Epidermal melanocyte (primary cell): Measurements from ENCODE around the gene CCT4.
"Not testable (repeated sequence)": the region's sequence is repeated elsewhere in the genome, so short reads cannot be mapped to it uniquely, and the experiment has no call there.

Source experiments
- DNase-seq: peaks from one replicate; pipeline ENCODE4 v3.0.0; 2011; ENCODE audit warnings: low spot score; ENCODE audit not compliant: insufficient read length

The CCT4 gene, protein sequence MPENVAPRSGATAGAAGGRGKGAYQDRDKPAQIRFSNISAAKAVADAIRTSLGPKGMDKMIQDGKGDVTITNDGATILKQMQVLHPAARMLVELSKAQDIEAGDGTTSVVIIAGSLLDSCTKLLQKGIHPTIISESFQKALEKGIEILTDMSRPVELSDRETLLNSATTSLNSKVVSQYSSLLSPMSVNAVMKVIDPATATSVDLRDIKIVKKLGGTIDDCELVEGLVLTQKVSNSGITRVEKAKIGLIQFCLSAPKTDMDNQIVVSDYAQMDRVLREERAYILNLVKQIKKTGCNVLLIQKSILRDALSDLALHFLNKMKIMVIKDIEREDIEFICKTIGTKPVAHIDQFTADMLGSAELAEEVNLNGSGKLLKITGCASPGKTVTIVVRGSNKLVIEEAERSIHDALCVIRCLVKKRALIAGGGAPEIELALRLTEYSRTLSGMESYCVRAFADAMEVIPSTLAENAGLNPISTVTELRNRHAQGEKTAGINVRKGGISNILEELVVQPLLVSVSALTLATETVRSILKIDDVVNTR

DNA sequence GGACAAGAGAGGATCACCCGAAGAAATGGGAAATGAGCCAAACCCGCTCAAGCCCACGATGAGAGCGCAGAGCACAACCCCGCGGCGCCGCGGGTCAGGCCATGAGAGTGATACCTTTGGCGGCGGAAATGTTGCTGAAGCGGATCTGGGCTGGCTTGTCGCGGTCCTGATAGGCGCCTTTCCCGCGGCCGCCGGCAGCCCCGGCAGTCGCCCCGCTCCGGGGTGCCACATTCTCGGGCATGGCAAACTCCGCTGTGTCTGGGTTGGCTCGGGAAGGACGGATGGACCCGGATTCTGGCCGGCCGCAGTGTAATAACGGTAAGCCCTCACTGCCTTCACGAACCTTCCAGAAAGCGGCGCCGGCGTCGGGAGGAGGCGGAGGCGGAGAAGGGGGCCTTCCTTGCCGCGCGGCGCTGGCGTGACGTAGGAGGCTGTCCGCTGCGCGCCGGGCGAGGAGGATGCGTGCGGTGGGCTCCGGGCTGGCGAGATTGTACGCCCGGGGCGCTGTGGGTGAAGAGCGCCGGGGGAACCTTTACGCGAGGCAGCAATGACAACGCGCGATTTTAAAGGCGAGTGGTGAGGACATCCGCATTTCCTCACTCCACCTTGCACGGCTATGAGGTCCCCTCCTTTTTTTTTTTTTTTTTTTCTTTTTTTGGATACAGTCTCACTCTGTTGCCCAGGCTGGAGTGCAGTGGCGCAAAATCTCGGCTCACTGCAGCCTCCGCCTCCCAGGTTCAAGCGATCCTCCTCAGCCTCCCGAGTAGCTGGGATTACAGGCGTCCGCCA, at the start of gene CCT4:
Gene CCT4, minus strand, starts transcription at position 390 of the 789 bp plus-strand sequence. Its CDS starts 149 bp downstream, at position 241.
- peak; percentile 54 for DNase-seq

DNA sequence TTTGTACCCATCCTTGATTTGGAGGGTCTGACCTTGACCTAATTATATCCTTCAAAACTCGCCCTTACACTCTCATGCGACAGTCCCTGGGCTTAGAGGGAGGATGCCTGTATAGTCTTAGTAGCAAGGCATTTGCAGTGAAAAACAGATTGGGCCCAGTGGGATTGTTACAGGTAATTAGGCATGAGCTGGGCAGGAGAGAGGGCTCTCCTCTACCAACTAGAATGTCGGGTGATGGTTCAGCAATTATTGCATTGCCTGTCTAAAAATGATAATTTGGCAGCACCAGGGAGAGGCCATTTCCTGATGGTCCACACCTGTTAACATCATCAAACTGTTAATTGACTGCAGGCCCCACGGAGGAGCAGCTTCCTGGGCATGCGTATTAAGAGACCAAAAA, 49.4 kb upstream of the CCT4 start:
- DNase-seq = no peak

DNA sequence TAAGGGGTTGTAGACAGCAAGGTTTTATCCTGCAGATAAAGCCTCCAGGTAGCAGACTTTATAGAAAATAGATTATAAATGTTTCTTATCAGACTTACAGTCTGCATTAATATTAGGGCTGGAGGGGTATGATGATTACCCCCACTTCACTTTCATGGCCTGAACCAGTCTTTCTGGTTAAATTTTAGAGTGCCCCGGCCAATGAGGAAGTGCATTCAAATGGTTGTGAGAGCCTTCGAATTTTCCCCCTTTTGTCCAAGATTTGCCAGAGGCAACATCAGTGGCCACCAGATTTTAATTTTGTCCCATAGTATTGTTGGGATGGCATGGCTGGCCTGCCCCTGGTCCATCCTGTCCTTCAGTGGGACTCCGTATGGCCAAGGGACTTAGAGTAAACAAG, 48.6 kb upstream of the CCT4 start:
- no peak for DNase-seq

DNA sequence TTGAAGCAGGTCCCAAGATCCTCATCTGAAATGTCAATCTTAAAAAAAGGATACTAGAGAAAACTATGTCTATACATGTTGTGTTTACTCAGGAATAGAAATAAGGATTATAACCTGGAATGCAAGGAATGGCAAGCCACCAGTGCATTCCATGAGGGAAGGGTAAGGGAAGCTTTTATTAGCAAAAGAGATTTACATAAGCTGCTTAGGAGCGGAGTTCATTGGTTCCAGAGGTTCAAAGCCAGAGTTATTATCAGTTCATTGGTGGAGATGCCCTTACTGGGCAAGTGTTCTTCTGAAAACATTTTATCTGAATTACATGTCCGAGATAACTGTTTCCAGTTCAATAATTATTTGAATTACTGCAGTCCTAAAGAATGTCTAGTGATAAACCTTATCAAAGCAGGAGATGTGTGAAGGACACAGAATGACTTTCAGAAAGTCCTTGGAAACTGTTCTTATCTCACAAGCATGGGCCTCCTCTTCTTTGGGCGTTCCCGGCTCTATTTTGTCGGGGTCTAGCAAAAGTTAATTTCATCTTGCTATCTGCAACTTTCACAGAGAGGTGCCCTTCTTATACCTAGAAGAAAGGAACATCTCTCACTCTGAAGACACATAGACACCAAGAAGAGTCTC, 40.5 kb upstream of the CCT4 start:
- no peak for DNase-seq

DNA sequence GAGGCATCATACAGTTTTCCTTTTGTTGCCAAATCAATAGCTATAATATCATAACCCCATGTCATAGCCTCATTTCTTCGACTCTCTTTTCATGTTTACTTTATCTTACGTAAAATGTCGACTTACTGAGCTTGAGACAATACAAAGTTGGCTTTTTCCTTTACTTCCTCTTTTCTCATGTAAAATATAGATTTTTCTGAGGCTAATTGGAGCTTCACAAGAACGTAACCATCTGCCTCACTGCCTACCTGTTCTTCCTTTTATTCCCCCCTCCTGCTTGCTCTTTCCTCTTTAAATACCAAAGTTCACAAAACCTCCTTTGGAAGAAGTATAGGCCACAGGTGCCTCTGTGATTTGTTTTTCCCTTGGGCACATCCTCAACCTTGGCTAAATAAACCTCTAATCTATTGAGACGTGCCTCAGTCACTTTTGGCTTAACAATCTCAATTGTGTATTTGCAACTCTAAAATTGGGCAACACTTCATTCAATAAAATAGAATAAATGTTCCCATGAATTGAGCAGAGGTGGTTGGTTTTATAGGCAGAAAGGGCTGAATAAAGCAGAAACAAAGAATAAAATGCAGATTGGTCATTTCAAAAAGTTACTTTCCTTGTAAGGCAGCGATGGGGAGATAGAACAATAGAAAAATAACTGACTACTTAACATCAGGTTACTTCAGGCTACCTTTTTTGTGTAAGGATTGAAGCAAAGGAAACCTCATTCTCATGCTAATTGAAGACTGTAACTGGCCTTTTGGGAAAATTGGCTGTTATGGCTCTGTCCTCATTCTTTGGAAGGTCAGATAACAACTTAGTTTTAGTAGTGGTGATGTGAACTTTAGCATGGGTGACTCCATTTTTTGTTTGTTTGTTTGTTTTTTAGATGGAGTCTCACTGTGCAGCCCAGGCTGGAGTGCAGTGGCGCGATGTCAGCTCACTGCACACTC, 38.3 kb upstream of the CCT4 start:
- no peak for DNase-seq

DNA sequence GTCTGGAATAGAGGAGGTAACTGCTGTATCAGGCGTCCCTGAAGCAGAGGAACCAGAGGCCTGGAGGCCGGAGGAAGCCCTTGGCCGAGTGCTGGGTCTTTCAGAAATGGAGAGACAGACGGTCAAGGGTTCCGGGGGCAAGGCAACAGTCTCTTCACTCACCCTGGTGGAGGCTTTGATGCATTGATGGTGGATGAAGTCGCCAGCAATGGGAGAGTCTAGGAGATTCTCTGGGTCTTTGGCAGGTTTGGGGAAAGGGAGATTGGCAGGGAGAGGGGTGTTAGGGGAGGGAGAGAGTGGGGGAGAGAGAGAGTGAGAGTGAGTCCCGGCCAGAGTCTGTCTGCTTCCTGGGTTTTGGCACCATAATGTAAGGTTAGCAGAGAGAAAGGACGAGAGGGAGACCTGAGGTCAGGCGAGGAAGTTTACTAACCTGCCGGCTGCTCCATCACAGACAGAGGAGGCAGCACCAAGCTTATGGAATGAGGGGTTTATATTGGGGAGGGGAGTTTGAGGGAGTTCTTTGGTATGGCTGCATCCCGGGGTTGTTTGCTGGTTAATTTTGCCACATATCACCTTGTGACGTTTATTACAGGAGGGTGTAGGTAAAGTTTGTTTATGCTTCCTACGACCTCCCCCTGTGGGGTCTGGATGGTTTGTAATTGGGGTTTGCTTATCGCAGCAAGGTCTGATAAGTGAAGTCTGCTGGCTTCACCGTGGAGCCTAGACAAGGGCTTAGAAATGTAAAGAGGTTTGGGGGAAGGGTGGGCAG, 36.6 kb upstream of the CCT4 start:
- DNase-seq = no peak

DNA sequence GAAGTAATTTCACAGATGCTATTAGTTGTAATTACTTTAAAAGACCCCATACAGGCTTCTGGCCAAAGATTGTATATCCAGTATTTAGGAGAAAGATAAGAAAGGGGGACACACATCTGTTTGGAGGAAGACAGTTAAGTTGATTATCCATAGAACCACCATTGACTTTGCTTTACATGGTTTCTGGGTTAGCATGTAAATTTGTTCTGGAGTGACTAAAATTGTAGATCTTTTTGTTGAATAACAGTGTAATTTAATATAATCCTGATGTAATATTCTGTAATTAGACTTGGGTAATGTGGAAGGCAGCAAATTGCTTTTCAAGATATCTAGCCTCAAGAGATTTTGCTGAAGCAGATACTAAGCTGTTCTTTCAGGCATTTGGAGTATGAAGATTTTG, 34.3 kb upstream of the CCT4 start:
- no peak for DNase-seq

DNA sequence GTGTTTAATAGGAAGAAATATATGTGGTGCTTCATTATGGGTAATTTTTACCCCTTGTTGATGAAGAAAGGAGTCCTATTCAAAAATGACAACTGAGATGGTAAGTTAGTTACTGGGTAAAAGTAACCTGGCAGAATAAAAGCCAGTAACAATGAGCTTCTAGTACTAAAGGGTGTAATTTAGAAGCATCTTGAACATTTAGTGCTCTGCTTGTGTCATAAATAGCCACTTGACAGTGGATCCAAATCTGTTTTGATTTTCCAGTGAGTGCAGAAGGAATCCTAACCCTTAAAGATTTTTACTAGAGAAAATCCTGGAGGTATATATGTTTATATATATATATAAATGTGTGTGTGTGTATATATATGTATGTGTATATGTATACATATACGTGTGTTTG, 32.1 kb upstream of the CCT4 start:
- no peak for DNase-seq

DNA sequence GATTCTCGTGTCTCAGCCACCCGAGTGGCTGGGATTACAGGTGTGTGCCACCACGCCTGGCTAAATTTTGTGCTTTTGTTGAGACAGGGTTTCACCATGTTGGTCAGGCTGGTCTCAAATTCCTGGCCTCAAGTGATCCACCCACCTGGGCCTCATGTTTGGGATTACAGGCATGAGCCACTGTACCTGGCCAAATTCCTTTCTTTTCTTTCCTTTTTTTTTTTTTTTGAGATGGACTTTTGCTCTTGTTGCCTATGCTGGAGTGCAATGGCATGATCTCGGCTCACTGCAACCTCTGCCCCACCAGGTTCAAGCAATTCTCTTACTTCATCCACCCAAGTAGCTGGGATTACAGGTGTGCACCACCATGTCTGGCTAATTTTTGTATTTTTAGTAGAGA, 26.3 kb upstream of the CCT4 start:
- DNase-seq = not testable (repeated sequence)

DNA sequence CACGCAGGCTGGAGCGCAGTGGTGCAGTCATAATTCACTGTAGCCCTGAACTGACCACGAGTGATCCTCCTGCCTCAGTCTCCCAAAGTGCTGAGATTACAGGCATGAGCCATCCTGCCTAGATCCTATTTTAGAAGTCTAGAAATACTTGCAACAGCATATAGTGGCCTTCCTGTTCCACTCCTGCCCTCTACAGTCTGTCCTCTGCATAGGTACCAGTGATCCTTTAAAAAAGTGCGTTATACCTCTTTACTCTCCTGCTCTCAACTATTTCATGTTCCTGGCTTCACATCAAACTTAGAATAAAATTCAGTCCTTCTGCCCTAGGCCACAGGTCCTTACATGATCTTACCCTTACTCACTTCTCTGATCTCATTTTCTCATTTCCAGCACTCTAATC, 23.1 kb upstream of the CCT4 start:
- DNase-seq = no peak

DNA sequence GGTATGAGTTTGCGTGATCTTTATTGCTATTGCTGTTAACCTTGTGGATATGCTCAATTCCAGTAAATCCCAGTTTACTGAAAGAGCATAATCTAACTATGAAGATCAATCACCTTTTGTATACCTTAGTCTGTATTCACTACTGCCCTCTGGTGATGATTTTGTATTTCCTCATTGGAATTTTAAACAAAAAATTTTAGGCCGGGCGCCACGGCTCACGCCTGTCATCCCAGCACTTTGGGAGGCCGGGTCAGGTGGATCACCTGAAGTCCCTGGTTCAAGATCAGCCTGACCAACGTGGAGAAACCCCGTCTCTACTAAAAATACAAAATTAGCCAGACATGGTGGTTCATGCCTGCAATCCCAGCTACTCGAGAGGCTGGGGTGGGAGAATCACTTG, 22.1 kb upstream of the CCT4 start:
- no peak for DNase-seq

DNA sequence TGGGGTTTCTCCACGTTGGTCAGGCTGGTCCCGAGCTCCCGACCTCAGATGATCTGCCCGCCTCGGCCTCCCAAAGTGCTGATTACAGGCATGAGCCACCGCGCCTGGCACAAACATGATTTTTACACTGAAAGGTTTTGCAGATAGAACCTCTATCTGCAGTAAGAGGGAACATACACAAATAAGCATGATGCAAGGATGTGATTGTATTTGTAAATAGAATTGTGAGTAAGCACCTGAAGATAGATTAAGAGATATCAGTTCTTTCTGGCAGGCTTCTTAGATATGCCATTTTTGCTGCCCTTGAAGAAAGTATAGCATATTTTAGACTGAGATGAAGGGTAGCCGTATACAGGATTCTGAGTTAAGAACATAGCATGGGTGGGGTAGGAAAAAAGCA, 20.7 kb upstream of the CCT4 start:
- no peak for DNase-seq

DNA sequence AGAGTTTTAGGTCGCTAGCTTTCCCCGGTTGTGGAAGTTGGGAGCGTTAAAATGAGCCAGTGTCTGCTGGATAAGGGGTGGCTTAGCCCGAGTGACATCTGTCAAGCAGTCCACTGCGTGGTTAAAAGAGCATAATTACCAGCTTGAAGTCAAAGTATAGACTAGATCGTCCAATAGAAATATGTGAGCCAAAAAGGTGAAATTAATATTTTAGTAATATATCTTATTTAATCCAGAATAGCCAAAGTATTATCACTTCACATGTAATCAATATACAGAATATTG, 17.7 kb upstream of the CCT4 start:
- DNase-seq = no peak

DNA sequence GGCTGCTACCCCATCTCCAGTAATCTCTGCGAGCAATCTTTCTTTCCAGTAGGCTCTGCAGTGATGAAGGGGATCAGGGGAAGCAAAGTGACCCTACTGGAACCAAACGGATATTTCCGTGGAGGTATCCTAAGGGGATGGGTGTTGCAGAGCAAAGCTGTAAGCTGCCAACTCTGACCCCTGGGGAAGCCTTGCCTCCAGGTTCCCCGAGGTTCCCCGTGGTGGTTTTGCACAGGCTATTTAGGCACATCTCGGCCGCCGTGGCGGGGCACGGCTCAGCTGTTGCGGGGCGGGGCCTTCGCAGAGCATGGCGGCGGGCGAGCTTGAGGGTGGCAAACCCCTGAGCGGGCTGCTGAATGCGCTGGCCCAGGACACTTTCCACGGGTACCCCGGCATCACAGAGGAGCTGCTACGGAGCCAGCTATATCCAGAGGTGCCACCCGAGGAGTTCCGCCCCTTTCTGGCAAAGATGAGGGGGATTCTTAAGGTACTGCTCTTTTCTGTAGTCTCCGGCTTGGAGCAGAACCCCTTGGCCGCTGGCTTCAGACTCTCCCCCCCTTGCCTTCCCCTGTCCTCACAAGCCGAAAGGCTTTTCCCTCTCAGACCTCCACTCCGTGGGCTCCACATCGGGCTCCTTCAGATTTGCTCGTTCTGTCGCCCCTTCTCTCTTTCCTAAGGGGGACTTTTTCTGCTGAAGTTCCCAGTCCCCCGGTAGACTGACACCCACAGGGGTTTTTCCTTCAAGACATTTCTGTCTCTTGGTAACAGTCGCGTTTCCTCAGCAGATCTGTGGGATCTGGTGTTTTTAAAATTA, 17.1 kb upstream of the CCT4 start, which contains the start of gene COMMD1:
Gene COMMD1, plus strand, starts transcription at position 303 of the 814 bp plus-strand sequence. Its CDS starts 5 bp downstream, at position 308.
- DNase-seq = no peak

DNA sequence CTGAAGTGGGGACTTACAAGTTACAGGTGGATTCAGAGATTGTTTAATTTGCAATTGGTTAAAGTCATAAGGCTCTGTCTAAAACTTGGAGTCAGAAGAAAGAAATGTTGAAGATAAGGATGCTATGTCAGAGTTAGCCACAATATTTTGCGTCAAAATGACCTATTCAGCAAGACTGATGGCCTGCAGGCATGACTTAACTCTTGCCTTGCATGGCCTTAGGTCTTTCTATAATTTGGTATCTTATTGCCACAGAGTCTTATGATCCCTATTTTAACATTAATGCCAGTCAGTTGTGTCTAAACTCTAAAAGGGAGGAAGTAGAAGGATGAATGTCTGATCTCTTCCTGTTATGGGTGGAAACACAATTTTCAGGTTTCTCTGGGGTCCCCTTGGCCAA, 11.8 kb upstream of the CCT4 start:
- no peak for DNase-seq

DNA sequence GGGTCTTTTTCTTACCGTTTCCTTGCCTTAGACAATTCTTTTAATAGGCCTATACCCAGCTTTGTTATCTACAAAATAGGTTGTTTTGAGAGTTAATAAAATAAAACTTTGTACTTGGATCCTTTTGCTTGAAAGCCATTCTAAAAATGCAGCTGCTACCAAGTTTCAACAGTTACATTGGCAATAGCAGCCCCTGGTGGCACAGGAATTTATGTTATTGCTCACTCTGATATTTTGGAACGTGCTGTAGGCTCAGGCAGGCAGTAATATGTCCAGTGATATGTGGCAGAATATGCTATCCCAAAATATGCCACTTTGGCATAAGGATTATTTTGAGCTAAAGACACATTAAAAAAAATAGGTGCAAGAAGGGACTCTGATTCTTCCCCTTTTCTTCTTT, 10.4 kb upstream of the CCT4 start:
- DNase-seq = no peak

DNA sequence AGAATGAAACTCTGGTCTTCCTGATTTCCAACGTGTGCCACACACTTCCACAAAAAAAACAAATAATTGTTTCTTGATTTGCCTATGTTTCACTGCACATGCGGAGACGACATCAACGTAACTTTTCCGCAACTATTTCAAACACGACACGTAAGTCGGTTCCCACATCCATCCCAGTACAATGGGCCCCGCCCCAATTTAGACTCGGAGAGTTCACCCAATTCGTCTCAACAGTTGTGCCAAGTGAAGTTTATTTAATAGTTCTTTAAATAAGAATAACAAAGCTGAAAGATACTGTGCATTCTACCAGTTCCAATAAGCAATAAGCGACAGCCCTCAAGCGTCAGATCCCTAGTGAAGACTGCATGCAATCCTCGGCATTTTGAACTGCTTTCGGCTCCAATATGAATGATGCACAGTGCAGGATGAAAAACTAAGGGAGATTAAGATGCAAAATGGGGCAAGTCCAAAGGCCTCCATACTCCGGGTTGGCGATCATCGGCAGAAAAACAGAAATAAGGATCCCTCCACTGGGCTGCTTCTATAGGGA, 664 bp downstream of the CCT4 start:
- DNase-seq = no peak

DNA sequence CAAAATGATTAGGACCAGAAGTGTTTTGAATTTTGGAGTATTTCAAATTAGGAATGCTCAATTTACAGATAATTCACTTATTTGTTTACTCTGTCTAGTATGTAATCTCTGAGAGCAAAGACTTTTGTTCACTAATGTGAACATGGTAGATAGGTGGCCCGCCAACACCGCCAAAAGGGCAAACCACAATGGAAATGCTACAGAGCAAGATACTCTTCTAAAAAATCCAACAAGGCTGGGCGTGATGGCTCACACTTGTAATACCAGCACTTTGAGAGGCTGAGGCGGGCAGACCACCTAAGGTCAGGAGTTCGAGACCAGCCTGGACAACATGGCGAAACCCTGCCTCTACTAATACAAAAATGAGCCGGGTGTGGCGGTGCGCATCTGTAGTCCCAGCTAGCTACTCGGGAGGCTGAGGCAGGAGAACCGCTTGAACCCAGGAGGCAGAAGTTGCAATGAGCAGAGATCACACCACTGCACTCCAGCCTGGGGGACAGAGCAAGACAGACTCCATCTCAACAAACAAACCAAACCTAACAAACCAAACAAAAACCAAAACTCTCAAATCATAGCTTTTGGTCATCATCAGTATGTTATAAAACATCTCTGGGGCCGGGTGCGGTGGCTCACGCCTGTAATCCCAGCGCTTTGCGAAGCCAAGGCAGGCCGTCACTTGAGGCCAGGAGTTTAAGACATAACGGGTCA, 2.4 kb downstream of the CCT4 start:
- DNase-seq = no peak
